Suprapubic skin (tissue), 4 donors: ENCODE data around the gene PNPLA2. TPM values are rescaled to one million over a fixed set of nuclear protein-coding genes. Genes with fewer than 3 reads are reported as not detected.
A peak's percentile ranks its signal among the peaks of the same experiment; 100 is the strongest.

Experiments
- DNase-seq, 2 donors: peaks; one replicate each; pipeline ENCODE4 v3.0.0-alpha.2; 2019; ENCODE audit warnings: low spot score in 2 of 2
- H3K27ac ChIP-seq: fragments of 200-600 bp; sonication (generic); one replicate; pipeline ENCODE4 v1.5.1; 2019
- H3K27me3 ChIP-seq: fragments of 200-600 bp; sonication (generic); one replicate; pipeline ENCODE4 v1.5.1; 2019
- H3K36me3 ChIP-seq: fragments of 200-600 bp; sonication (generic); one replicate; pipeline ENCODE4 v1.5.1; 2019
- H3K4me1 ChIP-seq: fragments of 200-600 bp; sonication (generic); one replicate; pipeline ENCODE4 v1.5.1; 2019
- H3K4me3 ChIP-seq: fragments of 200-600 bp; sonication (generic); one replicate; pipeline ENCODE4 v1.5.1; 2019; ENCODE audit warnings: mild to moderate bottlenecking
- H3K9me3 ChIP-seq: fragments of 200-600 bp; sonication (generic); one replicate; pipeline ENCODE4 v1.5.1; 2019
- EP300 ChIP-seq: sonication (generic); formaldehyde crosslinking; IDR thresholded peaks from one replicate; pipeline ENCODE4 v1.6.1; 2017; ENCODE audit warnings: antibody characterized with exemption
- POLR2A ChIP-seq, 2 donors: fragments of 450-650 bp; IDR thresholded peaks; one replicate each; pipeline ENCODE4 v1.6.1; 2017; ENCODE audit warnings: antibody characterized with exemption in 2 of 2, mild to moderate bottlenecking in 2 of 2, moderate library complexity in 2 of 2
- POLR2AphosphoS5 ChIP-seq, 3 donors: sonication (generic); formaldehyde crosslinking; IDR thresholded peaks; one replicate each; pipeline ENCODE4 v1.6.1; 2017; ENCODE audit warnings: antibody characterized with exemption in 3 of 3
- WGBS: methylation state at CpG from one replicate; pipeline ENCODE4 v1.1.5; 2018; 5-methylcytosine and 5-hydroxymethylcytosine counted together
- total RNA-seq, 4 donors: library from RNA; depleted of rRNA; stranded (reverse); fragments of >200 nt; gene quantifications; one replicate each; pipeline ENCODE4 v1.1.0, GENCODE V29; 2016
- TF ChIP-seq, protein P1 (sequence below), 2 donors: fragments of 200-600 bp in 1 of 2; fragments of 450-650 bp in 1 of 2; sonication (generic) in 1 of 2; IDR thresholded peaks; one replicate each; pipeline ENCODE4 v1.5.1; 2016 to 2019; ENCODE audit warnings: antibody characterized with exemption in 2 of 2, mild to moderate bottlenecking in 1 of 2, moderate library complexity in 1 of 2

PNPLA2 gene
- total RNA-seq, 4 donors from 2014 or later: 74.9 to 117 (median 85.9) TPM

DNA sequence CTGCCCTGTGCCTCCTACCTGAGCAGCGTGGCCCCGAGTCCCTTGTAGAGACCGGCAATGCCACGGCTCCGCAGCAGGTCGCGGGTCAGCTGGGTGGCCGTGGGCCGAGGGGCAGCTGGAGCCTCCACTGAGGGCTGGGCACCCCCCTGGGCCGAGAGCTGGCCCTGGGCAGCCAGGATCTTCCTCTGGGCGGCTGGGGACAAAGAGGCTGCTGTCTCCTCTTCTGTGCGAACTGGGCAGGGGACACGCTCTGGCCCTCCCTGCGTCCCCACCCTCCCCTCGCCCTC is 26.2 kb upstream of the PNPLA2 start:
- H3K36me3 ChIP-seq: peaks cover 15% of the 10 kb centered on the region
- no peak for DNase-seq
- H3K4me1 ChIP-seq: peaks cover 40% of the 10 kb centered on the region
- peaks cover 13% of the 10 kb centered on the region for H3K27me3 ChIP-seq
- no peaks in the 10 kb centered on the region for H3K9me3 ChIP-seq
- H3K4me3 ChIP-seq: no peak overlapping the region
- H3K27ac ChIP-seq: no peak overlapping the region
- no peak for TF ChIP-seq POLR2AphosphoS5 (IDR thresholded peaks at IDR 0.05)
- TF ChIP-seq POLR2A (IDR thresholded peaks at IDR 0.05): no peak
- TF ChIP-seq EP300: no peak
- 80% methylated on average over 1 of the region's 15 CpGs for WGBS

DNA sequence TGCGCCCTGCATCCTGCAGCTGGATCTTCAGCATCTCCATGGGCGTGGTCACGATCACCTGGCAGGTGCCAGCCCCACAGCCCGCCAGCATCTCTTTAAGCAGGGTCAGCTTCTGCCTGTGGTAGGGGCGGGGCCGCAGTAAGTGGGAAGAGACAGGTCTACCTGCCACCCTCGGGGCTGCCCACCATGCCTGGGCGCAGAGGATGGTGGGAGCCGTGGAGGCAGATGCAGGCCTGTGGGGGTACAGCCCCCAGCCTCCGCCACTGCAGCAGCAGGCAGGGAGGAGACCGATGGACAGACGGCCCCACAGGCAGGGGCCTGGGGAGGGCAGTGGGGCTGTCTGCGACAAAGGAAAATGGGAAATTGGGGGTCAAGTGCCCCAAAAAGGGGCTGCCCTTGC is 25.8 kb upstream of the PNPLA2 start:
- no peak for DNase-seq
- no peak overlapping the region for H3K27ac ChIP-seq
- H3K27me3 ChIP-seq: peaks cover 10% of the 10 kb centered on the region
- 80% methylated on average over 10 of the region's 13 CpGs for WGBS
- TF ChIP-seq POLR2AphosphoS5 (IDR thresholded peaks at IDR 0.05) (no peak), POLR2A (IDR thresholded peaks at IDR 0.05) (no peak), EP300 (no peak)
- TF ChIP-seq, protein P1, sequence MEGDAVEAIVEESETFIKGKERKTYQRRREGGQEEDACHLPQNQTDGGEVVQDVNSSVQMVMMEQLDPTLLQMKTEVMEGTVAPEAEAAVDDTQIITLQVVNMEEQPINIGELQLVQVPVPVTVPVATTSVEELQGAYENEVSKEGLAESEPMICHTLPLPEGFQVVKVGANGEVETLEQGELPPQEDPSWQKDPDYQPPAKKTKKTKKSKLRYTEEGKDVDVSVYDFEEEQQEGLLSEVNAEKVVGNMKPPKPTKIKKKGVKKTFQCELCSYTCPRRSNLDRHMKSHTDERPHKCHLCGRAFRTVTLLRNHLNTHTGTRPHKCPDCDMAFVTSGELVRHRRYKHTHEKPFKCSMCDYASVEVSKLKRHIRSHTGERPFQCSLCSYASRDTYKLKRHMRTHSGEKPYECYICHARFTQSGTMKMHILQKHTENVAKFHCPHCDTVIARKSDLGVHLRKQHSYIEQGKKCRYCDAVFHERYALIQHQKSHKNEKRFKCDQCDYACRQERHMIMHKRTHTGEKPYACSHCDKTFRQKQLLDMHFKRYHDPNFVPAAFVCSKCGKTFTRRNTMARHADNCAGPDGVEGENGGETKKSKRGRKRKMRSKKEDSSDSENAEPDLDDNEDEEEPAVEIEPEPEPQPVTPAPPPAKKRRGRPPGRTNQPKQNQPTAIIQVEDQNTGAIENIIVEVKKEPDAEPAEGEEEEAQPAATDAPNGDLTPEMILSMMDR (IDR thresholded peaks at IDR 0.05): no peak
- H3K4me3 ChIP-seq: no peak overlapping the region
- H3K9me3 ChIP-seq: no peaks in the 10 kb centered on the region
- peaks cover 43% of the 10 kb centered on the region for H3K4me1 ChIP-seq
- H3K36me3 ChIP-seq: peaks cover 15% of the 10 kb centered on the region

DNA sequence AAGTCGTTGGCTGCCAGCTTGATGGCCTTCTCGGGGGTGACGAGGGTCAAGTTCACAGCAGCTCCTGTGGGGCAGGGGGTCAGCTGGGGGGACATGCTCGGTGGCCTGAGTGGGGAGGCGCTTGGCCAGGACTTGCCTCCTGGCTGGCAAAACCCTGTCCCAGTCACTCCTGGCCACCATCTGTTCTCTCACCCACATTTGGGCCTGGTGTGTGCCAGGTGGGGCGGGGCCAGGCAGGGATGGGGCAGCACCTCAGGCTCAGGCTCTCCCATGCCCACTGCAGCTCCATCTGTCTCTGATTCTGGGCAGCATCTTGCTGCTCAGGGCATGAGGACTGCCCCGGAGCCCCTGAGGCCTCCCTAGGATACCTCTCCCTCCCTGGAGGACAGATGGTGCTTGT is 25.2 kb upstream of the PNPLA2 start:
- TF ChIP-seq POLR2A (IDR thresholded peaks at IDR 0.05) (no peak), POLR2AphosphoS5 (IDR thresholded peaks at IDR 0.05) (no peak), EP300 (no peak)
- TF ChIP-seq, protein P1 (IDR thresholded peaks at IDR 0.05): no peak
- Histone ChIP-seq H3K4me3 (no peak overlapping the region), H3K9me3 (no peaks in the 10 kb centered on the region), H3K27me3 (peaks cover 10% of the 10 kb centered on the region), H3K36me3 (peaks cover 15% of the 10 kb centered on the region), H3K4me1 (peaks cover 47% of the 10 kb centered on the region), H3K27ac (no peak overlapping the region)
- WGBS: 60% methylated on average over 1 of the region's 7 CpGs
- DNase-seq: no peak

DNA sequence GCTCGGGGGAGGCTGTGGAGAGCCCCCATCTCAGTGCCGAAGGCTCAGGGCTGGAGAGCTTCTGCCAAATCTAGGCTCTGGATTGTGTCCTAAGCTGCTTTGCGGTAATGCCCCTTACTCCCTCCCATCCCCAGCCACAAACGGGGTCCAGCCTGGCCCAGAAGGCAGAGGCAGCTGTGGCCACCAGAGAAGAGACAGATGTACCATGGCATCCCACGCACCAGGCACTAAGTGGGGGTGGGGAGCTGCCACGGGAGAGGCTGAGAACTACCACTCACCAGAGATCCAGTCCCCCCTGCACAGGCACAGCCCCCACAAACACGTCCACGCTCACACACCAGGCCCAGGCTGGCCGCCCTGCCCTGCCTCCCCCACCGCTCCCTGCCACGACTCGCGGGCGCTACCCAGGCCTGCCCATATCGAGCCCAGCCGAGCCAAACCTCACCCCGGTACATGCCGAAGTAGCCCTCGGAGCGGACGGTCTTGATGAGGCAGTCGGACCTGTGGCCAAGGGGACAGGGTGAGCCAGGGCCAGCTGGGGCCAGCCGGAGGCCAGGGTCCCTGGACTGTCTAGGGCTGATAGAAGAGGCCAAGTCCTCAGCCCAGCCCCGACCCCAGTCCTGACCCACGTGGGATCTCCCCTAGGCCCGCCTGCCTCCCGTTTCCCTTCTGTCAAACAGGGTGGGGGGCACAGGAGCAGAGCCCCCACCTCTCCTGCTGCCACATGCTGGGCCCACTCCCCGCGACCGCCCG is 24.5 kb upstream of the PNPLA2 start:
- Histone ChIP-seq H3K27ac (no peak overlapping the region), H3K4me3 (peak overlapping the region; percentile 72), H3K36me3 (peaks cover 15% of the 10 kb centered on the region), H3K4me1 (peaks cover 47% of the 10 kb centered on the region), H3K27me3 (peaks cover 8% of the 10 kb centered on the region), H3K9me3 (no peaks in the 10 kb centered on the region)
- no peak for DNase-seq
- no peak for TF ChIP-seq EP300
- no peak for TF ChIP-seq POLR2AphosphoS5 (IDR thresholded peaks at IDR 0.05)
- TF ChIP-seq POLR2A (IDR thresholded peaks at IDR 0.05): no peak
- TF ChIP-seq, protein P1 (IDR thresholded peaks at IDR 0.05): no peak
- 88% methylated on average over 16 of the region's 31 CpGs for WGBS

DNA sequence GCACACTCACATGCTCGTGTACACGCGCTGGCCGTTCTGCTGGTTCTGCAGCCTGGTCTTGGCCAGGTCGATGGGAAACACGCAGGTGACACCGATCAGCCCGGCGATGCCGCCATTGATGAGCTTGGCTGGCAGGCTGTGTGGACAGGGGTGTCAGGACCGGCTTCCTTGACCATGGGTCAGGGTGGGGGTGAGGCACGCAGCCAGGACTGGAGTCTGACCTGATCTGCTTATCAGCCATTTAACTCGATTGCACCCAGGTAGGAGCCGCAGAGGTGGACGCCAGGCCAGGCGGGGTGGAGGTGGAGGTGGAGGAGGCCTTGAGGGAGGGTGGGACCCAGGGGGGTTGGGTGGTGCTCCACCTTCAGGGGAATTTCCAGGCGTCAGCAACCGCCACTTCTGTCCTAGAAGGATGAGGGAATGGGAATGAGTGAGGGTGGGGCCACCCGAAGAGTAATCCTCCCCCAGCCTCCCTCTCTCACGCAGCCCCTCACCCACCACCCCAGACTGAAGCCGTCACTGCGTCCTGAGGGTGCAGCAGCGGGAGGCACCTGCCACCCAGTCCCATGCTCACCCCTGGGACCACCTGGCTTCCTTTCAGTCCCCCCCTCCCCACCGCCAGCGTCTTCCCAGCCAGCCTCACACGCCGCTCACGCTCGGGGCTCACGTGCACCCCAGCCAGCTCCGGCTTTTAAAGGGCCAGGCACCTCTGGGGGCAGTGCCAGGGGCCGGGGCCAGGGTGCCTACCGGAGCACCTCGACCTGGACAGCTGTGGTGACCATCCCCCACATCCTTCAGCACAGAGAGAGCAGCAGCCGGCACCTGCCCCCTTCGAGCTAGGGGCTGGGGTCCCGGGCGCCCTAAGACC is 23.7 kb upstream of the PNPLA2 start:
- Histone ChIP-seq H3K36me3 (peaks cover 16% of the 10 kb centered on the region), H3K27ac (peak overlapping the region; percentile 78), H3K9me3 (no peaks in the 10 kb centered on the region), H3K4me1 (peaks cover 44% of the 10 kb centered on the region), H3K4me3 (peak overlapping the region; percentile 72), H3K27me3 (no peaks in the 10 kb centered on the region)
- no peak for DNase-seq
- TF ChIP-seq EP300 (no peak), POLR2AphosphoS5 (IDR thresholded peaks at IDR 0.05) (no peak), POLR2A (IDR thresholded peaks at IDR 0.05) (no peak)
- TF ChIP-seq, protein P1 (IDR thresholded peaks at IDR 0.05): no peak
- WGBS: 19% methylated on average over 19 of the region's 38 CpGs
